Mammary epithelial cell (primary cell): ENCODE data around the gene IL6R.

Source experiments
- EZH2 ChIP-seq: IDR thresholded peaks from 2 replicates; pipeline ENCODE4 v1.6.1; 2012; ENCODE audit warnings: low read length, inconsistent platforms, borderline replicate concordance
- TF ChIP-seq, protein P1 (sequence below), 2 donors: IDR thresholded peaks in 1 of 2; conservative IDR thresholded peaks in 1 of 2; 2 replicates each; pipeline ENCODE4 v1.5.1; 2011 to 2012; ENCODE audit warnings: inconsistent platforms in 2 of 2, low read length in 2 of 2, mild to moderate bottlenecking in 2 of 2, control low read depth in 1 of 2, low read depth in 1 of 2; ENCODE audit not compliant: insufficient read depth in 1 of 2; ENCODE audit errors: extremely low read depth in 1 of 2

DNA sequence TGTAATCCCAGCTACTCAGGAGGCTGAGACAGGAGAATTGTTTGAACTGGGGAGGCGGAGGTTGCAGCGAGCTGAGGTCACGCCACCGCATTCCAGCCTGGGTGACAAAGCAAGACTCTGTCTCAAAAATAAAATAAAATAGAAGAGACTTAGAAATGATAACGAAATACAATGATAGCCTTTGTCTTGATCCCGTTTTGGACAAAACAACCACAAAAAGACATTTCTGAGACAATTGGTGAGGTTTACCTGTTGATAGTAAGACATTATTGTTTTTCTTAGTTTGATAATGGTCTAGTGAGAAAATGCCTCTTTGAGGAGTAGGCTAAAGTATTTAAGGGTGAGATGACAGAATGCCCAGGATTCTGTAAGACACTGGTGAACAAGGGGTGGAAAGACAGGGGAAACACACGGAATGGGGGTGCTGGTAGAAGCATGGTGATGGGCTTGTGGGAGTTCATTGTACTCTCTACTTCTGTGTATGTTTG, 109.0 kb downstream of the IL6R start:
- TF ChIP-seq, protein P1, sequence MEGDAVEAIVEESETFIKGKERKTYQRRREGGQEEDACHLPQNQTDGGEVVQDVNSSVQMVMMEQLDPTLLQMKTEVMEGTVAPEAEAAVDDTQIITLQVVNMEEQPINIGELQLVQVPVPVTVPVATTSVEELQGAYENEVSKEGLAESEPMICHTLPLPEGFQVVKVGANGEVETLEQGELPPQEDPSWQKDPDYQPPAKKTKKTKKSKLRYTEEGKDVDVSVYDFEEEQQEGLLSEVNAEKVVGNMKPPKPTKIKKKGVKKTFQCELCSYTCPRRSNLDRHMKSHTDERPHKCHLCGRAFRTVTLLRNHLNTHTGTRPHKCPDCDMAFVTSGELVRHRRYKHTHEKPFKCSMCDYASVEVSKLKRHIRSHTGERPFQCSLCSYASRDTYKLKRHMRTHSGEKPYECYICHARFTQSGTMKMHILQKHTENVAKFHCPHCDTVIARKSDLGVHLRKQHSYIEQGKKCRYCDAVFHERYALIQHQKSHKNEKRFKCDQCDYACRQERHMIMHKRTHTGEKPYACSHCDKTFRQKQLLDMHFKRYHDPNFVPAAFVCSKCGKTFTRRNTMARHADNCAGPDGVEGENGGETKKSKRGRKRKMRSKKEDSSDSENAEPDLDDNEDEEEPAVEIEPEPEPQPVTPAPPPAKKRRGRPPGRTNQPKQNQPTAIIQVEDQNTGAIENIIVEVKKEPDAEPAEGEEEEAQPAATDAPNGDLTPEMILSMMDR (conservative IDR thresholded peaks at IDR 0.05 in 1 of 2, IDR thresholded peaks at IDR 0.05 in 1 of 2; ENCODE audit: extremely low read depth in 1 of 2, insufficient read depth in 1 of 2, low read depth in 1 of 2, low read length in 2 of 2) = no peak
- TF ChIP-seq EZH2 = no peak
